HepG2 (cell line): ENCODE data around the gene RPS6KB2. TPM values are rescaled to one million over a fixed set of nuclear protein-coding genes. Genes with fewer than 3 reads are reported as not detected.

ENCODE experiments used
- ATAC-seq: fragments of 200-7000 bp; cut with Tn5 transposase; 3 replicates; pipeline ENCODE4 v1.9.1; 2020; ENCODE audit warnings: mild to moderate bottlenecking, moderate library complexity
- BruUV-seq: library from RNA; stranded (reverse); fragments of 400-500 nt; replicated peaks from 2 replicates; lab custom pipeline; 2021; lab: Mats Ljungman, UMichigan
- CTCF ChIA-PET: fragments of 300-600 bp; formaldehyde crosslinking; extraction: SDS; loops from one replicate; lab custom pipeline; 2021; ENCODE audit warnings: low total read pairs, inconsistent platforms, low intra/inter-chr PET ratio; lab: Yijun Ruan, JAX
- POLR2A ChIA-PET: fragments of 350-600 bp; sonication (Branson Sonifier 250); formaldehyde crosslinking; loops from one replicate; lab custom pipeline; 2020; ENCODE audit warnings: antibody characterized with exemption, inconsistent platforms; lab: Yijun Ruan, JAX
- DNase-seq: peaks from one replicate; pipeline ENCODE4 v3.0.0-alpha.2; 2015; ENCODE audit warnings: low spot score
- FAIRE-seq: peaks from 3 replicates; lab custom pipeline; 2011; peaks lifted over from hg19 to GRCh38; lab: Jason Lieb, UNC
- H2AFZ ChIP-seq: one replicate; pipeline ENCODE4 v1.6.1; 2011; ENCODE audit warnings: low read length, inconsistent platforms
- H3K27ac ChIP-seq: fragments of 300-600 bp; 3 replicates; pipeline ENCODE4 v1.8.0; 2011; ENCODE audit warnings: mixed run types, mild to moderate bottlenecking, mixed read lengths, low read length, inconsistent platforms; ENCODE audit not compliant: insufficient read depth; ENCODE audit errors: extremely low read length
- H3K27me3 ChIP-seq, 2 experiments: fragments of 200-600 bp in 1 of 2; 2 replicates in 1 of 2; 3 replicates in 1 of 2; pipeline versions ENCODE4 v1.6.0 to v1.8.0; 2011; ENCODE audit warnings: low read length in 2 of 2, mild to moderate bottlenecking in 2 of 2, moderate library complexity in 2 of 2, inconsistent platforms in 1 of 2; ENCODE audit not compliant: insufficient read depth in 2 of 2, control insufficient read depth in 1 of 2
- H3K36me3 ChIP-seq, 2 experiments: fragments of 200-600 bp in 1 of 2; replicated peaks in 1 of 2; 2 replicates in 1 of 2; 3 replicates in 1 of 2; pipeline versions ENCODE4 v1.5.1 to v1.8.0; 2011; ENCODE audit warnings: low read length in 2 of 2, inconsistent platforms in 1 of 2; ENCODE audit not compliant: insufficient read depth in 2 of 2, control insufficient read depth in 1 of 2
- H3K4me1 ChIP-seq: 2 replicates; pipeline ENCODE4 v1.5.1; 2012; ENCODE audit warnings: low read length, inconsistent platforms; ENCODE audit not compliant: insufficient read depth
- H3K4me2 ChIP-seq: 2 replicates; pipeline ENCODE4 v1.6.0; 2011; ENCODE audit warnings: low read depth, low read length, inconsistent platforms
- H3K4me3 ChIP-seq, 3 experiments: fragments of 200-600 bp in 1 of 3; sonication (generic), shearing (Covaris generic) in 1 of 3; replicated peaks in 1 of 3; 2 replicates each; pipeline ENCODE4 v1.5.1; 2011 to 2016; ENCODE audit warnings: low read length in 3 of 3, inconsistent platforms in 2 of 3, low read depth in 2 of 3, mild to moderate bottlenecking in 2 of 3, control low read depth in 1 of 3, mixed read lengths in 1 of 3; ENCODE audit not compliant: insufficient read depth in 1 of 3
- H3K79me2 ChIP-seq: one replicate; pipeline ENCODE4 v1.6.1; 2011; ENCODE audit warnings: low read length, inconsistent platforms; ENCODE audit not compliant: insufficient read depth
- H3K9ac ChIP-seq: 2 replicates; pipeline ENCODE4 v1.6.0; 2011; ENCODE audit warnings: mild to moderate bottlenecking, low read depth, low read length, inconsistent platforms; ENCODE audit not compliant: insufficient read depth
- H3K9me3 ChIP-seq: 2 replicates; pipeline ENCODE4 v1.5.1; 2012; ENCODE audit warnings: mild to moderate bottlenecking, low read length
- H4K20me1 ChIP-seq: 2 replicates; pipeline ENCODE4 v1.6.0; 2011; ENCODE audit warnings: inconsistent platforms, mild to moderate bottlenecking, low read length, moderate library complexity; ENCODE audit not compliant: insufficient read depth
- ASH2L ChIP-seq: fragments of 300-600, 200-600 bp; sonication (generic); IDR thresholded peaks from 2 replicates; pipeline ENCODE4 v1.7.0; 2017; ENCODE audit warnings: low read depth, mild to moderate bottlenecking, moderate library complexity, mixed read lengths, low read length; ENCODE audit not compliant: insufficient read length
- ELF1 ChIP-seq: sonication (generic); formaldehyde crosslinking; IDR thresholded peaks from 2 replicates; pipeline ENCODE4 v1.4.0; 2020; ENCODE audit warnings: missing genetic modification reagents
- FOXA3 ChIP-seq: IDR thresholded peaks from 2 replicates; pipeline ENCODE4 v1.6.1; 2016; ENCODE audit warnings: missing genetic modification reagents, missing compliant biosample characterization
- GPN1 ChIP-seq: sonication (generic); formaldehyde crosslinking; IDR thresholded peaks from 2 replicates; pipeline ENCODE4 v1.5.1; 2020; ENCODE audit warnings: missing genetic modification reagents, borderline replicate concordance
- GRHL1 ChIP-seq: sonication (generic); formaldehyde crosslinking; conservative IDR thresholded peaks from 2 replicates; pipeline ENCODE4 v1.8.0; 2022; ENCODE audit warnings: missing genetic modification reagents
- HNRNPL ChIP-seq: fragments of 200-400 bp; formaldehyde crosslinking; IDR thresholded peaks from 2 replicates; pipeline ENCODE4 v1.6.1; 2017; ENCODE audit warnings: mild to moderate bottlenecking, low read depth, low read length
- KDM2A ChIP-seq: sonication (generic); formaldehyde crosslinking; IDR thresholded peaks from 2 replicates; pipeline ENCODE4 v1.4.0; 2020; ENCODE audit warnings: low read depth, missing genetic modification reagents, borderline replicate concordance
- MYNN ChIP-seq: sonication (generic); formaldehyde crosslinking; IDR thresholded peaks from 2 replicates; pipeline ENCODE4 v1.4.0; 2020; ENCODE audit warnings: mild to moderate bottlenecking, low read depth, missing genetic modification reagents
- NFYC ChIP-seq: IDR thresholded peaks from 2 replicates; pipeline ENCODE4 v1.6.1; 2016; ENCODE audit warnings: missing genetic modification reagents, missing compliant biosample characterization
- SSRP1 ChIP-seq: IDR thresholded peaks from 2 replicates; pipeline ENCODE4 v1.6.1; 2016; ENCODE audit warnings: control low read depth
- WIZ ChIP-seq: sonication (generic); formaldehyde crosslinking; IDR thresholded peaks from 2 replicates; pipeline ENCODE4 v1.5.1; 2020; ENCODE audit warnings: mild to moderate bottlenecking, missing genetic modification reagents
- ZBTB34 ChIP-seq: sonication (generic); formaldehyde crosslinking; IDR thresholded peaks from 2 replicates; pipeline ENCODE4 v1.8.0; 2022; ENCODE audit warnings: mild to moderate bottlenecking, missing genetic modification reagents
- ZFP36L1 ChIP-seq: sonication (generic); formaldehyde crosslinking; IDR thresholded peaks from 2 replicates; pipeline ENCODE4 v1.8.0; 2022; ENCODE audit warnings: mild to moderate bottlenecking, missing genetic modification reagents, moderate library complexity
- ZFP82 ChIP-seq: sonication (generic); formaldehyde crosslinking; IDR thresholded peaks from 2 replicates; pipeline ENCODE4 v1.5.1; 2020; ENCODE audit warnings: mild to moderate bottlenecking, missing genetic modification reagents, borderline replicate concordance
- ZNF543 ChIP-seq: sonication (generic); formaldehyde crosslinking; IDR thresholded peaks from 2 replicates; pipeline ENCODE4 v1.4.0; 2020; ENCODE audit warnings: mild to moderate bottlenecking, missing genetic modification reagents
- ZNF614 ChIP-seq: IDR thresholded peaks from 2 replicates; pipeline ENCODE4 v1.6.1; 2018; ENCODE audit warnings: missing biosample characterization, missing genetic modification reagents, inconsistent platforms, borderline replicate concordance
- ZNF879 ChIP-seq: sonication (generic); formaldehyde crosslinking; IDR thresholded peaks from 2 replicates; pipeline ENCODE4 v1.8.1; 2023; ENCODE audit warnings: missing genetic modification reagents
- WGBS: methylation state at CpG from one replicate; pipeline ENCODE4 v1.1.6; 2017; ENCODE audit warnings: low lambda C conversion rate; 5-methylcytosine and 5-hydroxymethylcytosine counted together
- in situ Hi-C: cut with HindIII; loops from 2 replicates; pipeline ENCODE4 v1.10.0; 2017; ENCODE audit warnings: low pct_unique_long_range_greater_than_20kb; ENCODE audit not compliant: extremely low pct_ligation_motif_present
- intact Hi-C: fragments of 100-400 bp; cut with micrococcal nuclease; formaldehyde crosslinking; loops from one replicate; pipeline ENCODE4 v1.10.0; 2022; ENCODE audit not compliant: unreplicated experiment
- polyA plus RNA-seq, 8 experiments: library from polyadenylated mRNA; depleted of rRNA in 3 of 8; stranded (reverse) in 7 of 8; unstranded in 1 of 8; fragments of >200 nt; fragmentation: Illumina TruSeq in 4 of 8; extraction: Trizol in 4 of 8; gene quantifications; 2 replicates each; pipeline versions ENCODE4 v1.2.1 to v1.2.3, GENCODE V29; 2011 to 2016; ENCODE audit warnings: low read depth in 4 of 8, missing spikeins in 1 of 8, mixed read lengths in 1 of 8; ENCODE audit not compliant: insufficient read depth in 1 of 8
- total RNA-seq, 5 experiments: library from RNA; depleted of rRNA; stranded (reverse); fragments of >200 nt; fragmentation: Illumina TruSeq; extraction: Trizol; gene quantifications; 2 replicates each; pipeline ENCODE4 v1.2.3, GENCODE V29; 2016; ENCODE audit warnings: low read depth in 1 of 5
- TF ChIP-seq, protein P1 (sequence below): IDR thresholded peaks from 2 replicates; pipeline ENCODE4 v1.6.1; 2016; ENCODE audit warnings: mild to moderate bottlenecking
- TF ChIP-seq, protein P2 (sequence below): sonication (generic); formaldehyde crosslinking; IDR thresholded peaks from 2 replicates; pipeline ENCODE4 v1.8.1; 2023; ENCODE audit warnings: mild to moderate bottlenecking, missing genetic modification reagents

Gene RPS6KB2
- total and polyA plus RNA-seq, 2 of the 13 experiments (the other 11 are each of a cell fraction or from before 2014, with no cell fraction given): 52.9 to 54.8 TPM

- TF ChIP-seq WIZ (CRISPR knock-in tag): no peak
- TF ChIP-seq ZBTB34 (CRISPR knock-in tag): no peak
- no peak for TF ChIP-seq ZFP36L1 (CRISPR knock-in tag)
- TF ChIP-seq ELF1 (CRISPR knock-in tag): no peak
- no peak for TF ChIP-seq GRHL1 (CRISPR knock-in tag)
- no peak for TF ChIP-seq ZFP82 (CRISPR knock-in tag)
Measured at GRCh38 chr11:67409261-67409666, 19.0 kb upstream of the RPS6KB2 start (continued).

DNA sequence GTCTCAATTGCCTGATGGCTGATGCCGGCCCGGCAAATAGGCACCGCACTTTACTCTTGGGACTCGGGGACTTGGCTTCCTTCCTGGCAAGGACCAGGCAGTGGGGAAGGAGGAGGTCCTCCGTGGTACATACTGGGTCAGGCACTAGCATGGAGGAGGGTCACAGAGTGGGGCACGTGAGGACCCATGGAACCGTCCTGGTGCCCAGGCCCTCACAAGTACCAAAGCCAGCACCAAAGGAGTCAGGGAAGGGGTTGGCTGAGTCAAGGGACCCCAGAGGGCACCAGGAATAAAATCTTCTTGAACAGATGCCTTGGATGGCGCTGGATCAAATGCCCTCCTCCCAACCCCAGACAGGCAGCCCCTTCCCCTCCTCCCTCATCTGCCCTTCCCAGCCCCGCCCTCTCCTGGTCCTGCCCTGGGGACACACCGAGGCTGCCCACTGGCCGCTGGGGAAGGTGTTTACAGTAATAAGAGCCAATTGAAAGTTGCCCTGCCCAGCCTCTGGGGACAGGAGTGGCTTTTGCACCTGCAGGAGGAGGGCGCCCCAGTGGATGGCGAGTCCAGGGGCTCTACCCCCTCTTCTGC is 18.4 kb upstream of the RPS6KB2 start:
- DNase-seq: peak; percentile 61
- Histone ChIP-seq H3K9ac (no peak overlapping the region; the same call in 1 of the 2 replicates), H3K79me2 (no peaks in the 10 kb centered on the region), H3K36me3 (no peaks in the 10 kb centered on the region), H2AFZ (no peak overlapping the region), H3K4me1 (peaks cover 58% of the 10 kb centered on the region), H3K27me3 (peaks cover 4 to 39% of the 10 kb centered on the region in 2 experiments; a peak in 4 of 5 replicates), H4K20me1 (no peaks in the 10 kb centered on the region), H3K4me3 (peak overlapping the region in 2 of 3 experiments; percentile 12 to 56; a peak in 2 of 6 replicates), H3K9me3 (no peaks in the 10 kb centered on the region), H3K4me2 (peak overlapping the region; percentile 74), H3K27ac (no peak overlapping the region)
- ATAC-seq: peak; percentile 64
- in situ Hi-C loops: no loop called here
- intact Hi-C loops: no loop called here
- ChIA-PET CTCF (no interaction called here), POLR2A (no interaction called here)
- WGBS: 7% methylated on average over 5 of the region's 13 CpGs
- no peak for FAIRE-seq
- no TSS peak for BruUV-seq
- TF ChIP-seq ZNF614 (CRISPR knock-in tag) (0 out of 2 replicates have a peak, but pooled peaks have one; percentile 15), ZNF879 (no peak), SSRP1 (CRISPR knock-in tag) (no peak), NFYC (peak; percentile 69), FOXA3 (CRISPR knock-in tag) (peak; percentile 55), KDM2A (0 out of 2 replicates have a peak, but pooled peaks have one; percentile 21), ZNF543 (no peak), HNRNPL (no peak), GPN1 (CRISPR knock-in tag) (no peak), ASH2L (no peak), MYNN (CRISPR knock-in tag) (no peak)
- TF ChIP-seq, protein P1, sequence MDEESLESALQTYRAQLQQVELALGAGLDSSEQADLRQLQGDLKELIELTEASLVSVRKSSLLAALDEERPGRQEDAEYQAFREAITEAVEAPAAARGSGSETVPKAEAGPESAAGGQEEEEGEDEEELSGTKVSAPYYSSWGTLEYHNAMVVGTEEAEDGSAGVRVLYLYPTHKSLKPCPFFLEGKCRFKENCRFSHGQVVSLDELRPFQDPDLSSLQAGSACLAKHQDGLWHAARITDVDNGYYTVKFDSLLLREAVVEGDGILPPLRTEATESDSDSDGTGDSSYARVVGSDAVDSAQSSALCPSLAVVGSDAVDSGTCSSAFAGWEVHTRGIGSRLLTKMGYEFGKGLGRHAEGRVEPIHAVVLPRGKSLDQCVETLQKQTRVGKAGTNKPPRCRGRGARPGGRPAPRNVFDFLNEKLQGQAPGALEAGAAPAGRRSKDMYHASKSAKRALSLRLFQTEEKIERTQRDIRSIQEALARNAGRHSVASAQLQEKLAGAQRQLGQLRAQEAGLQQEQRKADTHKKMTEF: no peak
- TF ChIP-seq, protein P2, sequence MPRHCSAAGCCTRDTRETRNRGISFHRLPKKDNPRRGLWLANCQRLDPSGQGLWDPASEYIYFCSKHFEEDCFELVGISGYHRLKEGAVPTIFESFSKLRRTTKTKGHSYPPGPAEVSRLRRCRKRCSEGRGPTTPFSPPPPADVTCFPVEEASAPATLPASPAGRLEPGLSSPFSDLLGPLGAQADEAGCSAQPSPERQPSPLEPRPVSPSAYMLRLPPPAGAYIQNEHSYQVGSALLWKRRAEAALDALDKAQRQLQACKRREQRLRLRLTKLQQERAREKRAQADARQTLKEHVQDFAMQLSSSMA (CRISPR knock-in tag): 0 out of 2 replicates have a peak, but pooled peaks have one; percentile 30
